HEK293 (cell line): Measurements from ENCODE around the gene STEAP3.

ENCODE experiments used
- FEZF1 ChIP-seq: fragments of 450-650 bp; formaldehyde crosslinking; IDR thresholded peaks from 2 replicates; pipeline ENCODE4 v1.5.1; 2016; ENCODE audit warnings: missing biosample characterization, missing genetic modification characterization
- GFI1B ChIP-seq: fragments of 450-650 bp; formaldehyde crosslinking; IDR thresholded peaks from 2 replicates; pipeline ENCODE4 v1.5.1; 2016; ENCODE audit warnings: missing biosample characterization, missing genetic modification characterization
- KLF8 ChIP-seq: fragments of 450-650 bp; formaldehyde crosslinking; IDR thresholded peaks from 2 replicates; pipeline ENCODE4 v1.5.1; 2016; ENCODE audit warnings: missing biosample characterization, missing genetic modification characterization
- KLF9 ChIP-seq: fragments of 450-650 bp; formaldehyde crosslinking; IDR thresholded peaks from 2 replicates; pipeline ENCODE4 v1.5.1; 2016; ENCODE audit warnings: missing biosample characterization, missing genetic modification characterization, low read depth
- MYNN ChIP-seq: fragments of 450-650 bp; formaldehyde crosslinking; IDR thresholded peaks from 2 replicates; pipeline ENCODE4 v1.5.1; 2016; ENCODE audit warnings: missing biosample characterization, missing genetic modification characterization, borderline replicate concordance
- PRDM1 ChIP-seq: fragments of 450-650 bp; formaldehyde crosslinking; IDR thresholded peaks from 2 replicates; pipeline ENCODE4; 2016; ENCODE audit warnings: missing biosample characterization, missing genetic modification characterization
- TRIM28 ChIP-seq: IDR thresholded peaks from 2 replicates; pipeline ENCODE4 v1.6.1; 2011; ENCODE audit warnings: low read length, control low read depth, borderline replicate concordance
- ZBTB17 ChIP-seq: fragments of 450-650 bp; formaldehyde crosslinking; IDR thresholded peaks from 2 replicates; pipeline ENCODE4 v1.5.1; 2016; ENCODE audit warnings: missing biosample characterization, missing genetic modification characterization
- ZBTB49 ChIP-seq: fragments of 450-650 bp; formaldehyde crosslinking; IDR thresholded peaks from 2 replicates; pipeline ENCODE4 v1.5.1; 2016; ENCODE audit warnings: missing biosample characterization, missing genetic modification characterization, low read depth
- ZFP3 ChIP-seq: fragments of 450-650 bp; formaldehyde crosslinking; IDR thresholded peaks from 2 replicates; pipeline ENCODE4 v1.5.1; 2016; ENCODE audit warnings: low read depth, missing biosample characterization, missing genetic modification characterization
- ZFP41 ChIP-seq: fragments of 450-650 bp; formaldehyde crosslinking; IDR thresholded peaks from 2 replicates; pipeline ENCODE4 v1.5.1; 2016; ENCODE audit warnings: missing biosample characterization, missing genetic modification characterization, borderline replicate concordance
- ZNF10 ChIP-seq: fragments of 450-650 bp; formaldehyde crosslinking; IDR thresholded peaks from 2 replicates; pipeline ENCODE4 v1.5.1; 2017; ENCODE audit warnings: missing biosample characterization, missing genetic modification characterization
- ZNF114 ChIP-seq: fragments of 450-650 bp; formaldehyde crosslinking; IDR thresholded peaks from 2 replicates; pipeline ENCODE4 v1.5.0; 2017; ENCODE audit warnings: missing biosample characterization, missing genetic modification characterization
- ZNF121 ChIP-seq: fragments of 450-650 bp; formaldehyde crosslinking; IDR thresholded peaks from 2 replicates; pipeline ENCODE4 v1.5.1; 2016; ENCODE audit warnings: missing biosample characterization, missing genetic modification characterization
- ZNF169 ChIP-seq: fragments of 450-650 bp; formaldehyde crosslinking; IDR thresholded peaks from 2 replicates; pipeline ENCODE4 v1.5.1; 2016; ENCODE audit warnings: missing biosample characterization, missing genetic modification characterization
- ZNF202 ChIP-seq: fragments of 450-650 bp; formaldehyde crosslinking; IDR thresholded peaks from 2 replicates; pipeline ENCODE4 v1.5.1; 2016; ENCODE audit warnings: missing biosample characterization, missing genetic modification characterization, borderline replicate concordance
- ZNF239 ChIP-seq: fragments of 450-650 bp; formaldehyde crosslinking; IDR thresholded peaks from 2 replicates; pipeline ENCODE4 v1.5.1; 2016; ENCODE audit warnings: missing biosample characterization, missing genetic modification characterization
- ZNF280C ChIP-seq: fragments of 450-650 bp; formaldehyde crosslinking; IDR thresholded peaks from 2 replicates; pipeline ENCODE4 v1.5.1; 2016; ENCODE audit warnings: missing biosample characterization, missing genetic modification characterization
- ZNF433 ChIP-seq: fragments of 450-650 bp; formaldehyde crosslinking; IDR thresholded peaks from 2 replicates; pipeline ENCODE4 v1.5.1; 2016; ENCODE audit warnings: missing biosample characterization, missing genetic modification characterization, low read depth
- ZNF488 ChIP-seq: fragments of 450-650 bp; formaldehyde crosslinking; IDR thresholded peaks from 2 replicates; pipeline ENCODE4 v1.5.1; 2016; ENCODE audit warnings: missing biosample characterization, missing genetic modification characterization
- ZNF521 ChIP-seq: fragments of 450-650 bp; formaldehyde crosslinking; IDR thresholded peaks from 2 replicates; pipeline ENCODE4 v1.5.1; 2017; ENCODE audit warnings: missing biosample characterization, mild to moderate bottlenecking, missing genetic modification characterization
- ZNF544 ChIP-seq: fragments of 450-650 bp; formaldehyde crosslinking; IDR thresholded peaks from 2 replicates; pipeline ENCODE4 v1.5.0; 2017; ENCODE audit warnings: missing biosample characterization, missing genetic modification characterization
- ZNF596 ChIP-seq: fragments of 450-650 bp; IDR thresholded peaks from 2 replicates; pipeline ENCODE4 v1.5.0; 2018; ENCODE audit warnings: missing biosample characterization, mild to moderate bottlenecking, missing genetic modification characterization, moderate library complexity
- ZNF600 ChIP-seq: fragments of 450-650 bp; formaldehyde crosslinking; IDR thresholded peaks from 2 replicates; pipeline ENCODE4 v1.5.1; 2016; ENCODE audit warnings: missing biosample characterization, missing genetic modification characterization
- ZNF610 ChIP-seq: fragments of 450-650 bp; formaldehyde crosslinking; IDR thresholded peaks from 2 replicates; pipeline ENCODE4 v1.5.1; 2016; ENCODE audit warnings: missing biosample characterization, missing genetic modification characterization, borderline replicate concordance
- ZNF645 ChIP-seq: fragments of 450-650 bp; formaldehyde crosslinking; IDR thresholded peaks from 2 replicates; pipeline ENCODE4; 2016; ENCODE audit warnings: missing biosample characterization, missing genetic modification characterization
- ZNF654 ChIP-seq: fragments of 450-650 bp; formaldehyde crosslinking; IDR thresholded peaks from 2 replicates; pipeline ENCODE4 v1.5.1; 2016; ENCODE audit warnings: low read depth, missing biosample characterization, missing genetic modification characterization
- ZNF704 ChIP-seq: fragments of 450-650 bp; formaldehyde crosslinking; IDR thresholded peaks from 2 replicates; pipeline ENCODE4 v1.5.1; 2016; ENCODE audit warnings: missing biosample characterization, missing genetic modification characterization
- ZNF830 ChIP-seq: fragments of 450-650 bp; IDR thresholded peaks from 2 replicates; pipeline ENCODE4 v1.5.0; 2018; ENCODE audit warnings: missing biosample characterization, missing genetic modification characterization, low read depth, mild to moderate bottlenecking, moderate library complexity
- ZNF837 ChIP-seq: fragments of 450-650 bp; formaldehyde crosslinking; IDR thresholded peaks from 2 replicates; pipeline ENCODE4 v1.5.1; 2016; ENCODE audit warnings: missing biosample characterization, missing genetic modification characterization
- ZNF843 ChIP-seq: fragments of 450-650 bp; formaldehyde crosslinking; IDR thresholded peaks from 2 replicates; pipeline ENCODE4 v1.5.1; 2016; ENCODE audit warnings: missing biosample characterization, missing genetic modification characterization
- ZSCAN18 ChIP-seq: fragments of 450-650 bp; formaldehyde crosslinking; IDR thresholded peaks from 2 replicates; pipeline ENCODE4 v1.5.1; 2016; ENCODE audit warnings: missing biosample characterization, missing genetic modification characterization

Gene STEAP3

GRCh38 chr2:119218478-119219064, 5.1 kb upstream of the STEAP3 start (continued):
- TF ChIP-seq ZNF830 (tag by site-specific recombination): no peak
- no peak for TF ChIP-seq ZNF610 (tag by site-specific recombination)
- TF ChIP-seq ZFP3: no peak
- TF ChIP-seq ZNF10: no peak
- no peak for TF ChIP-seq PRDM1 (tag by site-specific recombination)
- TF ChIP-seq ZNF239: no peak
- no peak for TF ChIP-seq ZNF704 (tag by site-specific recombination)
- TF ChIP-seq ZNF121 (tag by site-specific recombination): no peak
- no peak for TF ChIP-seq ZNF544 (tag by site-specific recombination)
- TF ChIP-seq ZNF645 (tag by site-specific recombination): no peak
- 0 out of 2 replicates have a peak, but pooled peaks have one; percentile 21 for TF ChIP-seq ZNF600 (tag by site-specific recombination)
- no peak for TF ChIP-seq ZNF433 (tag by site-specific recombination)
- TF ChIP-seq ZSCAN18: no peak
- TF ChIP-seq ZNF488 (tag by site-specific recombination): no peak
- TF ChIP-seq ZNF521 (tag by site-specific recombination): no peak
- TF ChIP-seq GFI1B (tag by site-specific recombination): no peak
- no peak for TF ChIP-seq ZNF596
- TF ChIP-seq ZNF654 (tag by site-specific recombination): peak; percentile 95
- TF ChIP-seq KLF9 (tag by site-specific recombination): no peak
- TF ChIP-seq ZNF202 (tag by site-specific recombination): no peak
- TF ChIP-seq ZFP41 (tag by site-specific recombination): no peak
- no peak for TF ChIP-seq MYNN
- TF ChIP-seq ZNF280C (tag by site-specific recombination): no peak
- TF ChIP-seq ZNF114 (tag by site-specific recombination): no peak
- TF ChIP-seq FEZF1 (tag by site-specific recombination): no peak
- TF ChIP-seq KLF8: no peak
- TF ChIP-seq ZNF843 (tag by site-specific recombination): no peak
- no peak for TF ChIP-seq ZNF837 (tag by site-specific recombination)
- no peak for TF ChIP-seq ZBTB49 (tag by site-specific recombination)
- no peak; the same call in 1 of the 2 replicates for TF ChIP-seq TRIM28
- TF ChIP-seq ZNF169 (tag by site-specific recombination): no peak
- TF ChIP-seq ZBTB17 (tag by site-specific recombination): peak; percentile 42; the same call in 1 of the 2 replicates
